OCI-LY1 (cell line): ENCODE measurements around the gene CNTN5.

ENCODE experiments used
- H2AFZ ChIP-seq: fragments of 200-600 bp; sonication (generic), shearing (Covaris generic); 2 replicates; pipeline ENCODE4 v1.6.0; 2014; ENCODE audit warnings: antibody characterized with exemption, mild to moderate bottlenecking, low read length
- H3F3A ChIP-seq: fragments of 200-600 bp; sonication (generic), shearing (Covaris generic); 2 replicates; pipeline ENCODE4 v1.6.0; 2014; ENCODE audit warnings: mild to moderate bottlenecking, antibody characterized with exemption, low read length, moderate library complexity; ENCODE audit not compliant: insufficient read depth
- H3K27ac ChIP-seq: fragments of 200-600 bp; sonication (generic); 2 replicates; pipeline ENCODE4 v1.5.1; 2014; ENCODE audit warnings: low read length, mixed run types, mild to moderate bottlenecking, low read depth; ENCODE audit not compliant: poor library complexity, severe bottlenecking
- H3K27me3 ChIP-seq: fragments of 200-600 bp; sonication (generic); 2 replicates; pipeline ENCODE4 v1.6.0; 2014; ENCODE audit warnings: antibody characterized with exemption, mild to moderate bottlenecking, low read length, moderate library complexity; ENCODE audit not compliant: insufficient read depth
- H3K36me3 ChIP-seq: fragments of 200-600 bp; sonication (generic); 2 replicates; pipeline ENCODE4 v1.6.1; 2014; ENCODE audit warnings: mild to moderate bottlenecking, antibody characterized with exemption, low read length, moderate library complexity, mixed read lengths; ENCODE audit not compliant: insufficient read depth
- H3K4me1 ChIP-seq: fragments of 200-600 bp; sonication (generic); 2 replicates; pipeline ENCODE4 v1.5.1; 2014; ENCODE audit warnings: mild to moderate bottlenecking, low read length, moderate library complexity; ENCODE audit not compliant: insufficient read depth, severe bottlenecking
- H3K4me2 ChIP-seq: fragments of 200-600 bp; sonication (generic), shearing (Covaris generic); 2 replicates; pipeline ENCODE4 v1.6.1; 2014; ENCODE audit warnings: low read length
- H3K4me3 ChIP-seq: fragments of 200-600 bp; sonication (generic); 2 replicates; pipeline ENCODE4 v1.5.1; 2014; ENCODE audit warnings: low read length, low read depth, mild to moderate bottlenecking, mixed read lengths; ENCODE audit not compliant: poor library complexity, severe bottlenecking
- H3K79me2 ChIP-seq: fragments of 200-600 bp; shearing (Covaris generic); 2 replicates; pipeline ENCODE4 v1.6.1; 2016; ENCODE audit warnings: mixed run types, low read length, mixed read lengths; ENCODE audit not compliant: insufficient read depth
- H3K9ac ChIP-seq: fragments of 200-600 bp; sonication (generic), shearing (Covaris generic); 2 replicates; pipeline ENCODE4 v1.6.1; 2014; ENCODE audit warnings: mild to moderate bottlenecking, low read length, mixed read lengths
- H3K9me2 ChIP-seq: fragments of 200-600 bp; sonication (generic), shearing (Covaris generic); 2 replicates; pipeline ENCODE4 v1.6.1; 2014; ENCODE audit warnings: low read depth, mild to moderate bottlenecking, low read length, mixed read lengths
- H3K9me3 ChIP-seq: fragments of 200-600 bp; shearing (Covaris generic); 2 replicates; pipeline ENCODE4 v1.6.1; 2014; ENCODE audit warnings: low read length, mixed read lengths
- H4K20me1 ChIP-seq: fragments of 200-600 bp; sonication (generic), shearing (Covaris generic); 2 replicates; pipeline ENCODE4 v1.6.0; 2016; ENCODE audit warnings: mild to moderate bottlenecking, low read length; ENCODE audit not compliant: insufficient read depth
- EZH2 ChIP-seq: fragments of 200-600 bp; sonication (generic), shearing (Covaris generic); IDR thresholded peaks from 2 replicates; pipeline ENCODE4 v1.8.0; 2017; ENCODE audit warnings: borderline replicate concordance, mixed run types, mild to moderate bottlenecking, antibody characterized with exemption, low read length, moderate library complexity, mixed read lengths
- TF ChIP-seq, protein P1 (sequence below): fragments of 200-600 bp; sonication (generic), shearing (Covaris generic); IDR thresholded peaks from 2 replicates; pipeline ENCODE4 v1.5.1; 2017; ENCODE audit warnings: mild to moderate bottlenecking, antibody characterized with exemption, low read length, moderate library complexity, mixed read lengths

Gene CNTN5

DNA sequence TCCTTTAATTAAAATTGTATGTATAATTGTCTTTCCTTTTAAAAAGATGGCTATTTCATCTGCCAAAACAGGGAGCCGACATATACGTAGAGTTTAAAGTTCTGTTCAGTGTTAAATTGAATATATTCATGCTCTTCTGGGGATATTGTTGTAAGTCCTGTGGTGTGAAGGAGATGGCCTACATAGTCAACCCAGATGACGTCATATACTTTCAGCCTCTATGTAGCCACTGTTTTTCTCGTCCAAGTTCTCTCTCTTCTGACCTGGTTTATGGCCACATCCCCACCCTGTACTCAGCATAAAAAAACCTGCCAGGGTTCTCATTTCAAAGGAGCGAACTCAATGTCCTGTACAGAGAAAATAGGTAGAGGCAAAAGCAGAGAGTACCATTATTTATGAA is 1156.9 kb downstream of the CNTN5 start:
- Histone ChIP-seq H3K4me3 (no peak overlapping the region), H3K9me3 (no peaks in the 10 kb centered on the region), H2AFZ (no peak overlapping the region), H3K27me3 (no peaks in the 10 kb centered on the region), H3F3A (no peaks in the 10 kb centered on the region), H4K20me1 (no peaks in the 10 kb centered on the region), H3K79me2 (no peaks in the 10 kb centered on the region), H3K4me2 (no peak overlapping the region), H3K9me2 (no peaks in the 10 kb centered on the region), H3K9ac (no peak overlapping the region), H3K4me1 (no peaks in the 10 kb centered on the region), H3K36me3 (no peaks in the 10 kb centered on the region), H3K27ac (no peak overlapping the region)
- TF ChIP-seq, protein P1, sequence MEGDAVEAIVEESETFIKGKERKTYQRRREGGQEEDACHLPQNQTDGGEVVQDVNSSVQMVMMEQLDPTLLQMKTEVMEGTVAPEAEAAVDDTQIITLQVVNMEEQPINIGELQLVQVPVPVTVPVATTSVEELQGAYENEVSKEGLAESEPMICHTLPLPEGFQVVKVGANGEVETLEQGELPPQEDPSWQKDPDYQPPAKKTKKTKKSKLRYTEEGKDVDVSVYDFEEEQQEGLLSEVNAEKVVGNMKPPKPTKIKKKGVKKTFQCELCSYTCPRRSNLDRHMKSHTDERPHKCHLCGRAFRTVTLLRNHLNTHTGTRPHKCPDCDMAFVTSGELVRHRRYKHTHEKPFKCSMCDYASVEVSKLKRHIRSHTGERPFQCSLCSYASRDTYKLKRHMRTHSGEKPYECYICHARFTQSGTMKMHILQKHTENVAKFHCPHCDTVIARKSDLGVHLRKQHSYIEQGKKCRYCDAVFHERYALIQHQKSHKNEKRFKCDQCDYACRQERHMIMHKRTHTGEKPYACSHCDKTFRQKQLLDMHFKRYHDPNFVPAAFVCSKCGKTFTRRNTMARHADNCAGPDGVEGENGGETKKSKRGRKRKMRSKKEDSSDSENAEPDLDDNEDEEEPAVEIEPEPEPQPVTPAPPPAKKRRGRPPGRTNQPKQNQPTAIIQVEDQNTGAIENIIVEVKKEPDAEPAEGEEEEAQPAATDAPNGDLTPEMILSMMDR = no peak
- TF ChIP-seq EZH2 = no peak

DNA sequence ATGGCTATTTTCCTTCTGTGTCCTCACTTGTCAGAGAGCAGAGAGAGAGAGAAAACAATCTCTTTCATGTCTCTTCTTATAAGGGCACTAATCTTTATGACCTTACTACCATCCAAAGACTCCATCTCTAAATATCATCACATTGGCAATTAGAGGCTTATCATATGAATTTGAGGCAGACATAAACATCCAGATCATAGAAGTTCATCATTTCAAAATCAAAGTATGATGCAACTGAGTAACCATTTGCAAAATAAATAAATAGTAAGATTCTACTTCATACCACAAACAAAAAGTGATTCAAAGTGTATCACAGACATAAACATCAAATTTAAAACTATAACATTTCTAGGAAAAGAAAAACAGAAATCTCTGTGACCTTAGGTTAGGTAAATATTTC is 1161.6 kb downstream of the CNTN5 start:
- no peaks in the 10 kb centered on the region for H3K4me1 ChIP-seq

DNA sequence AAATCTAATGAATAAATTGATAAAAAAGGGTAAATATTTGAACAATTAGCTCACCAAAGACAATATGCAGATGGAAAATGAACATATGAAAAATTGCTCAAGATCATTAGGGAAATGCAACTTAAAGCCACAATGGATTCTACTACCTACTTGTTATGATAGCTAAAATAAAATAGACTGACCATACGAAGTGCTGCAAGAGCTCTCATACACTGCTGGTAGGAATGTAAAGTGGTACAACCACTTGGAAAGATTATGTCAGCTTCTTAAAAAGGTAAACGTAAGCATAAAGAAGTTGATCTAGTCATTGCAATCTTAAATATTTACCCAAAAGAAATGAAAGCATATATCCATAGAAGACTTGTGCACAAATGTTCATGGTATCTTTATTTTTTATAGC is 1162.2 kb downstream of the CNTN5 start:
- Histone ChIP-seq H3K79me2 (no peaks in the 10 kb centered on the region), H3K9ac (no peak overlapping the region), H3K4me3 (no peak overlapping the region), H3K9me3 (no peaks in the 10 kb centered on the region), H3K27ac (no peak overlapping the region), H4K20me1 (no peaks in the 10 kb centered on the region), H3K27me3 (no peaks in the 10 kb centered on the region), H3K36me3 (no peaks in the 10 kb centered on the region), H3K9me2 (no peaks in the 10 kb centered on the region), H3F3A (no peaks in the 10 kb centered on the region), H2AFZ (no peak overlapping the region), H3K4me1 (no peaks in the 10 kb centered on the region), H3K4me2 (no peak overlapping the region)
- TF ChIP-seq, protein P1 = no peak
- no peak for TF ChIP-seq EZH2

More for the DNA sequence above, 1161.6 kb downstream of the CNTN5 start:
- Histone ChIP-seq H3K36me3 (no peaks in the 10 kb centered on the region), H3K9me3 (no peaks in the 10 kb centered on the region), H3K4me2 (no peak overlapping the region), H3K9me2 (no peaks in the 10 kb centered on the region), H2AFZ (no peak overlapping the region), H3F3A (no peaks in the 10 kb centered on the region), H3K27me3 (no peaks in the 10 kb centered on the region), H3K9ac (no peak overlapping the region), H3K4me3 (no peak overlapping the region), H3K79me2 (no peaks in the 10 kb centered on the region), H4K20me1 (no peaks in the 10 kb centered on the region), H3K27ac (no peak overlapping the region)
- no peak for TF ChIP-seq EZH2
- TF ChIP-seq, protein P1 = no peak
